K562 (cell line): Measurements from ENCODE around the gene RND1.

Experiments
- ATF3 ChIP-seq, 2 experiments: fragments of 450-650 bp in 1 of 2; sonication (generic) in 1 of 2; formaldehyde crosslinking in 1 of 2; IDR thresholded peaks in 1 of 2; conservative IDR thresholded peaks in 1 of 2; 2 replicates each; pipeline versions ENCODE4 v1.6.1 to v1.8.1; 2016 to 2023; ENCODE audit warnings: mild to moderate bottlenecking in 2 of 2, moderate library complexity in 2 of 2, inconsistent platforms in 1 of 2, missing genetic modification reagents in 1 of 2
- BRCA1 ChIP-seq, 2 experiments: fragments of 450-650 bp in 1 of 2; sonication (generic) in 1 of 2; formaldehyde crosslinking in 1 of 2; IDR thresholded peaks; 2 replicates each; pipeline versions ENCODE4 v1.5.0 to v1.6.1; 2017 to 2020; ENCODE audit warnings: mild to moderate bottlenecking in 1 of 2, missing genetic modification reagents in 1 of 2
- GABPA ChIP-seq: fragments of 200-800 bp; sonication (Bioruptor generic); conservative IDR thresholded peaks from 2 replicates; pipeline ENCODE4 v1.6.1; 2016; ENCODE audit warnings: low read depth, missing genetic modification characterization, missing compliant biosample characterization
- IRF2 ChIP-seq: sonication (generic); formaldehyde crosslinking; IDR thresholded peaks from 2 replicates; pipeline ENCODE4 v1.8.1; 2022; ENCODE audit warnings: mild to moderate bottlenecking, missing genetic modification reagents
- KAT8 ChIP-seq: fragments of 450-650 bp; IDR thresholded peaks from 2 replicates; pipeline ENCODE4 v1.6.1; 2016; ENCODE audit warnings: low read depth, mild to moderate bottlenecking
- POLR2A ChIP-seq: fragments of 450-650 bp; conservative IDR thresholded peaks from 2 replicates; pipeline ENCODE4 v1.6.1; 2016
- PRMT5 ChIP-seq: sonication (generic); formaldehyde crosslinking; IDR thresholded peaks from 2 replicates; pipeline ENCODE4 v1.5.0; 2020; ENCODE audit warnings: missing genetic modification reagents
- RFX5 ChIP-seq: IDR thresholded peaks from 2 replicates; pipeline ENCODE4 v1.6.1; 2011; ENCODE audit warnings: low read depth, mild to moderate bottlenecking, improper control_type of control experiment, low read length
- SIRT6 ChIP-seq: IDR thresholded peaks from one replicate; pipeline ENCODE4 v1.6.1; 2012; ENCODE audit warnings: low read depth, mild to moderate bottlenecking, control low read depth, inconsistent platforms, low read length, moderate library complexity
- ZC3H4 ChIP-seq: sonication (generic); formaldehyde crosslinking; IDR thresholded peaks from 2 replicates; pipeline ENCODE4 v1.9.0; 2021; ENCODE audit warnings: missing genetic modification reagents, borderline replicate concordance
- TF ChIP-seq, protein P1 (sequence below), 3 experiments: IDR thresholded peaks in 2 of 3; conservative IDR thresholded peaks in 1 of 3; 2 replicates each; pipeline ENCODE4 v1.5.1; 2011 to 2012; ENCODE audit warnings: low read length in 3 of 3, mild to moderate bottlenecking in 3 of 3, control low read depth in 2 of 3, improper control_type of control experiment in 1 of 3, inconsistent platforms in 1 of 3, low read depth in 1 of 3, mixed read lengths in 1 of 3, moderate library complexity in 1 of 3; ENCODE audit not compliant: insufficient read depth in 2 of 3
- TF ChIP-seq, protein P2 (sequence below): fragments of 450-650 bp; IDR thresholded peaks from 2 replicates; pipeline ENCODE4 v1.6.1; 2017; ENCODE audit warnings: antibody characterized with exemption

DNA sequence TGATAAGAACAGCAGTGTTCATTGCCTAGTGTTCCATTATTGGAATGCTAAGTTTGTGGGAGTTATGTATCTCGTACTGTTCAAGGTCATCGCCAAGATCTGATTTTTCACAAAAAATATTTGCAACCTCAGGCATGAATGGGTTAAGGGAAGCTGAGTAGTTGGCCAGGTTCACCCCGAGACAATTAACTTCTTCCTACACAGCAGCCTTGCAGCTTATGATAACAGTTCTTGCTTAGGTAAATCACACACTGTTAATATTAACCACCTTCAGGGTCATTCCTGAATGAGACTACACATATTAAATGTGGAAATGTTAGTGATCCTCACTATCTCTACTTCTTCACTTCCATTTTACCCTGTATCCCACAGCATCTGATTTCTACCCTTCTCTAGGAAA, 41.6 kb upstream of the RND1 start:
- TF ChIP-seq ZC3H4 (CRISPR knock-in tag) (no peak), IRF2 (CRISPR knock-in tag) (no peak), ATF3 (IDR thresholded peaks at IDR 0.05) (no peak), ATF3 (CRISPR knock-in tag; conservative IDR thresholded peaks at IDR 0.05) (no peak), POLR2A (no peak), SIRT6 (no peak), PRMT5 (no peak), KAT8 (no peak), GABPA (tag) (no peak), RFX5 (no peak), BRCA1 (IDR thresholded peaks at IDR 0.05) (no peak), BRCA1 (CRISPR knock-in tag; IDR thresholded peaks at IDR 0.05) (no peak)
- TF ChIP-seq, protein P1, sequence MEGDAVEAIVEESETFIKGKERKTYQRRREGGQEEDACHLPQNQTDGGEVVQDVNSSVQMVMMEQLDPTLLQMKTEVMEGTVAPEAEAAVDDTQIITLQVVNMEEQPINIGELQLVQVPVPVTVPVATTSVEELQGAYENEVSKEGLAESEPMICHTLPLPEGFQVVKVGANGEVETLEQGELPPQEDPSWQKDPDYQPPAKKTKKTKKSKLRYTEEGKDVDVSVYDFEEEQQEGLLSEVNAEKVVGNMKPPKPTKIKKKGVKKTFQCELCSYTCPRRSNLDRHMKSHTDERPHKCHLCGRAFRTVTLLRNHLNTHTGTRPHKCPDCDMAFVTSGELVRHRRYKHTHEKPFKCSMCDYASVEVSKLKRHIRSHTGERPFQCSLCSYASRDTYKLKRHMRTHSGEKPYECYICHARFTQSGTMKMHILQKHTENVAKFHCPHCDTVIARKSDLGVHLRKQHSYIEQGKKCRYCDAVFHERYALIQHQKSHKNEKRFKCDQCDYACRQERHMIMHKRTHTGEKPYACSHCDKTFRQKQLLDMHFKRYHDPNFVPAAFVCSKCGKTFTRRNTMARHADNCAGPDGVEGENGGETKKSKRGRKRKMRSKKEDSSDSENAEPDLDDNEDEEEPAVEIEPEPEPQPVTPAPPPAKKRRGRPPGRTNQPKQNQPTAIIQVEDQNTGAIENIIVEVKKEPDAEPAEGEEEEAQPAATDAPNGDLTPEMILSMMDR (IDR thresholded peaks at IDR 0.05 in 2 of 3, conservative IDR thresholded peaks at IDR 0.05 in 1 of 3; ENCODE audit: insufficient read depth in 2 of 3, low read depth in 1 of 3, low read length in 3 of 3) = no peak
- TF ChIP-seq, protein P2, sequence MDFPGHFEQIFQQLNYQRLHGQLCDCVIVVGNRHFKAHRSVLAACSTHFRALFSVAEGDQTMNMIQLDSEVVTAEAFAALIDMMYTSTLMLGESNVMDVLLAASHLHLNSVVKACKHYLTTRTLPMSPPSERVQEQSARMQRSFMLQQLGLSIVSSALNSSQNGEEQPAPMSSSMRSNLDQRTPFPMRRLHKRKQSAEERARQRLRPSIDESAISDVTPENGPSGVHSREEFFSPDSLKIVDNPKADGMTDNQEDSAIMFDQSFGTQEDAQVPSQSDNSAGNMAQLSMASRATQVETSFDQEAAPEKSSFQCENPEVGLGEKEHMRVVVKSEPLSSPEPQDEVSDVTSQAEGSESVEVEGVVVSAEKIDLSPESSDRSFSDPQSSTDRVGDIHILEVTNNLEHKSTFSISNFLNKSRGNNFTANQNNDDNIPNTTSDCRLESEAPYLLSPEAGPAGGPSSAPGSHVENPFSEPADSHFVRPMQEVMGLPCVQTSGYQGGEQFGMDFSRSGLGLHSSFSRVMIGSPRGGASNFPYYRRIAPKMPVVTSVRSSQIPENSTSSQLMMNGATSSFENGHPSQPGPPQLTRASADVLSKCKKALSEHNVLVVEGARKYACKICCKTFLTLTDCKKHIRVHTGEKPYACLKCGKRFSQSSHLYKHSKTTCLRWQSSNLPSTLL = no peak
